ENCODE measurements around the gene STX5. TPM values are rescaled to one million over a fixed set of nuclear protein-coding genes. Genes with fewer than 3 reads are reported as not detected.

Gene STX5
- total RNA-seq, 2 donors from 2014 or later, result 36.9 to 37.3 TPM

GRCh38 chr11:62811659-62812058 lies 20.2 kb downstream of the STX5 start:
- no peaks in the 10 kb centered on the region for H3K9me3 ChIP-seq (ENCODE audit: control insufficient read depth, low read length)
- no peak for DNase-seq
- no peaks in the 10 kb centered on the region for H3K27me3 ChIP-seq (ENCODE audit: control insufficient read depth, insufficient read depth, low read length, poor library complexity, severe bottlenecking)
- H3K9ac ChIP-seq (ENCODE audit: extremely low read depth, low read length, poor library complexity, severe bottlenecking), result no peak overlapping the region
- Mint-ChIP-seq H3K9me3 (no peaks in the 10 kb centered on the region), H3K4me1 (peaks cover 4% of the 10 kb centered on the region), H3K36me3 (ENCODE audit: low read depth) (peaks cover 13% of the 10 kb centered on the region), H3K4me3 (no peak overlapping the region), H3K27ac (no peak overlapping the region), H3K27me3 (ENCODE audit: insufficient read depth) (no peaks in the 10 kb centered on the region)
- H3K27ac ChIP-seq (ENCODE audit: low read depth, low read length), result no peak overlapping the region
- H3K4me3 ChIP-seq (ENCODE audit: low read length), result no peak overlapping the region
- peaks cover 3% of the 10 kb centered on the region for H3K4me1 ChIP-seq (ENCODE audit: control insufficient read depth, insufficient read depth, low read length)
- peaks cover 49% of the 10 kb centered on the region for H3K36me3 ChIP-seq (ENCODE audit: control insufficient read depth, insufficient read depth, low read length)
- TF ChIP-seq CTCF (conservative IDR thresholded peaks at IDR 0.05), result no peak
- whole genome bisulfite sequencing, 2 experiments (ENCODE audit: insufficient coverage in 1 of 2, insufficient read length in 1 of 2), result 89% methylated on average over 2 of the region's 2 CpGs; no CpG with 5 or more reads in 1 of the 2 experiments

GRCh38 chr11:62810748-62811147 lies 21.1 kb downstream of the STX5 start:
- H3K27ac ChIP-seq (ENCODE audit: low read depth, low read length), result no peak overlapping the region
- WGBS, 2 experiments (ENCODE audit: insufficient coverage in 1 of 2, insufficient read length in 1 of 2), result 91 to 92% methylated on average over 1 of the region's 1 CpG
- H3K9me3 ChIP-seq (ENCODE audit: control insufficient read depth, low read length), result no peaks in the 10 kb centered on the region
- Mint-ChIP-seq H3K4me1 (peaks cover 12% of the 10 kb centered on the region), H3K4me3 (no peak overlapping the region), H3K27ac (no peak overlapping the region), H3K36me3 (ENCODE audit: low read depth) (peaks cover 8% of the 10 kb centered on the region), H3K9me3 (no peaks in the 10 kb centered on the region), H3K27me3 (ENCODE audit: insufficient read depth) (no peaks in the 10 kb centered on the region)
- peaks cover 10% of the 10 kb centered on the region for H3K4me1 ChIP-seq (ENCODE audit: control insufficient read depth, insufficient read depth, low read length)
- no peak for DNase-seq
- H3K9ac ChIP-seq (ENCODE audit: extremely low read depth, low read length, poor library complexity, severe bottlenecking), result no peak overlapping the region
- peaks cover 41% of the 10 kb centered on the region for H3K36me3 ChIP-seq (ENCODE audit: control insufficient read depth, insufficient read depth, low read length)
- H3K27me3 ChIP-seq (ENCODE audit: control insufficient read depth, insufficient read depth, low read length, poor library complexity, severe bottlenecking), result no peaks in the 10 kb centered on the region
- H3K4me3 ChIP-seq (ENCODE audit: low read length), result no peak overlapping the region
- no peak for TF ChIP-seq CTCF (conservative IDR thresholded peaks at IDR 0.05)

GRCh38 chr11:62806611-62807121 lies 25.2 kb downstream of the STX5 start:
- no peak for TF ChIP-seq CTCF (conservative IDR thresholded peaks at IDR 0.05)
- Mint-ChIP-seq H3K9me3 (no peaks in the 10 kb centered on the region), H3K4me1 (peaks cover 20% of the 10 kb centered on the region), H3K27ac (peak overlapping the region; percentile 98), H3K4me3 (peak overlapping the region; percentile 94), H3K36me3 (ENCODE audit: low read depth) (peaks cover 18% of the 10 kb centered on the region), H3K27me3 (ENCODE audit: insufficient read depth) (no peaks in the 10 kb centered on the region)
- Histone ChIP-seq H3K9me3 (ENCODE audit: control insufficient read depth, low read length) (no peaks in the 10 kb centered on the region), H3K27me3 (ENCODE audit: control insufficient read depth, insufficient read depth, low read length, poor library complexity, severe bottlenecking) (no peaks in the 10 kb centered on the region), H3K27ac (ENCODE audit: low read depth, low read length) (no peak overlapping the region), H3K36me3 (ENCODE audit: control insufficient read depth, insufficient read depth, low read length) (peaks cover 40% of the 10 kb centered on the region), H3K4me1 (ENCODE audit: control insufficient read depth, insufficient read depth, low read length) (peaks cover 10% of the 10 kb centered on the region), H3K4me3 (ENCODE audit: low read length) (peak overlapping the region; percentile 96), H3K9ac (ENCODE audit: extremely low read depth, low read length, poor library complexity, severe bottlenecking) (peak overlapping the region; percentile 88)
- 73 to 87% methylated on average over 5 of the region's 5 CpGs for WGBS, 2 experiments (ENCODE audit: insufficient coverage in 1 of 2, insufficient read length in 1 of 2)
- peak; percentile 59 for DNase-seq
